IPS-NIHi11 (cell line): ENCODE measurements around the gene RAB11FIP4.
A peak's percentile ranks its signal among the peaks of the same experiment; 100 is the strongest.
"Not testable (repeated sequence)": the region's sequence is repeated elsewhere in the genome, so short reads cannot be mapped to it uniquely, and the experiment has no call there.

Experiments used
- DNase-seq: peaks from one replicate; pipeline ENCODE4 v3.0.0; 2012; ENCODE audit warnings: mixed read lengths, low spot score

Gene RAB11FIP4

GRCh38 chr17:31391496-31391949 lies at the start of gene RAB11FIP4:
TSS of gene RAB11FIP4 (plus strand) at chr17:31391675. CDS start at chr17:31391853, 178 bp downstream.
- peak; percentile 78 for DNase-seq

- not testable (repeated sequence) for DNase-seq
Observed at GRCh38 chr17:31345191-31345747, 46.2 kb upstream of the RAB11FIP4 start.

GRCh38 chr17:31349454-31349853 lies 42.0 kb upstream of the RAB11FIP4 start:
- DNase-seq: no peak

GRCh38 chr17:31355935-31356334 lies 35.5 kb upstream of the RAB11FIP4 start:
- no peak for DNase-seq

- no peak for DNase-seq
Observed at GRCh38 chr17:31357091-31357490, 34.4 kb upstream of the RAB11FIP4 start.

GRCh38 chr17:31357839-31358394 lies 33.6 kb upstream of the RAB11FIP4 start:
- no peak for DNase-seq

GRCh38 chr17:31364012-31364411 lies 27.5 kb upstream of the RAB11FIP4 start:
- no peak for DNase-seq

- no peak for DNase-seq
Observed at GRCh38 chr17:31366088-31366487, 25.4 kb upstream of the RAB11FIP4 start.

- DNase-seq: no peak
Observed at GRCh38 chr17:31369266-31369665, 22.2 kb upstream of the RAB11FIP4 start.

- no peak for DNase-seq
Observed at GRCh38 chr17:31371511-31372097, 19.9 kb upstream of the RAB11FIP4 start.

- DNase-seq: peak; percentile 37
Observed at GRCh38 chr17:31373150-31374093, 18.1 kb upstream of the RAB11FIP4 start.

GRCh38 chr17:31374094-31374447 lies 17.4 kb upstream of the RAB11FIP4 start:
- DNase-seq: no peak

GRCh38 chr17:31374503-31374902 lies 17.0 kb upstream of the RAB11FIP4 start:
- no peak for DNase-seq

- DNase-seq: peak; percentile 41
Observed at GRCh38 chr17:31378638-31379037, 12.8 kb upstream of the RAB11FIP4 start.

GRCh38 chr17:31379597-31380205 lies 11.8 kb upstream of the RAB11FIP4 start:
- DNase-seq: no peak

GRCh38 chr17:31381165-31381668 lies 10.3 kb upstream of the RAB11FIP4 start:
- no peak for DNase-seq

- not testable (repeated sequence) for DNase-seq
Observed at GRCh38 chr17:31382668-31383275, 8.7 kb upstream of the RAB11FIP4 start.

- not testable (repeated sequence) for DNase-seq
Observed at GRCh38 chr17:31383488-31383887, 8.0 kb upstream of the RAB11FIP4 start.

- no peak for DNase-seq
Observed at GRCh38 chr17:31385428-31386285, 5.8 kb upstream of the RAB11FIP4 start.

- no peak for DNase-seq
Observed at GRCh38 chr17:31386542-31387075, 4.9 kb upstream of the RAB11FIP4 start.
